Measurements from ENCODE around the gene GDI2.

The GDI2 gene

DNA sequence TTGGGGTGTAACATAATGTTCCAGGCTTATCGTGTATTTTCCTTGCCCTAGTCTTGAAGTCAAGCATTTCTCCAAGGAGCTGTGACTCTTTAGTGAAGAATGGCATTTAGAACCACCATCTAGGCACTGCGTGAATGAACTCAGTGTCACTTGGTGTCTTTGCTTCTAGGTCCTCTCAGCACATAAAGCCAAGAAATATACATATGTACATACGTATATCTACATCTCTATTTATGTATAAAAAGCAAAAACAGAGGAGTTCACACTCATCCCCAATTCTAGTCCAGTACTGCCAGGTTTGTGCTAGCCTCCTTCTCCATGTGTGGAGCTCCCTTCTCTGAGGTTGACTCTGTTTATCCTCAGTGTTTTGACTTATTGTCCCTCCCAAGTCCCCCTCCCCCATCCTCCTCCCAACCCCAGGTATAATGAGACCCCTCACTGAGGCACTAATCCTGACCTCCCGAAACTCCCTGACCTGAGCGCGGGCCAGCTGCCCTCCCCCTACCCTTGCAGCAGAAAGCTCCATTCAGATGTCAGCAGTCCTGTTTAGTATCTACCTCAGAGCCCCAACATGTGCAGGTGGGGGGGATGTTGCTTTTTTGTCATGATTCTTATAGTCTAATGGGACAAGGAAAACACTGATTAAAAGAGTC lies 61.5 kb downstream of the GDI2 start:
- H3K4me3 ChIP-seq (ENCODE audit: low read length), result no peak overlapping the region
- H3K36me3 ChIP-seq (ENCODE audit: control insufficient read depth, insufficient read depth, low read length), result peaks cover 10% of the 10 kb centered on the region
- no peaks in the 10 kb centered on the region for H3K9me3 ChIP-seq (ENCODE audit: control insufficient read depth, low read length)
- H3K27me3 ChIP-seq (ENCODE audit: control insufficient read depth, insufficient read depth, low read length), result no peaks in the 10 kb centered on the region
- H3K9ac ChIP-seq (ENCODE audit: low read length), result no peak overlapping the region
- no peaks in the 10 kb centered on the region for H3K4me1 ChIP-seq (ENCODE audit: control insufficient read depth, insufficient read depth, low read length)

DNA sequence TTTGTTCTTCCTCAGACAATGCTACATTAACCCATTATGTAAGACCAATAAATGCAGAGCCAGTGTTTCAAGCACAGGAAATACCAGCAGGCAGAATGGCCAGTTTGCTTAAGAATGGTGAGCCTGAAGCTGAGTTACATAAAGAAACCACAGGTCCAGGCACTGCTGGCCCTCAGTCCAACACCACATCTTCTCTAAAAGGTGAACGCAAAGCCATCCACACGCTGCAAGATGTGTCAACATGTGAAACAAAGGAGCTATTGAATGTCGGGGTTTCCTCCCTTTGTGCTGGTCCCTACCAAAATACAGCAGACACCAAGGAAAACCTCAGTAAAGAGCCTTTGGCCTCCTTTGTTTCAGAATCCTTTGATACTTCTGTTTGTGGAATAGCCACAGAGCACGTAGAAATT lies 64.8 kb downstream of the GDI2 start:
- no peak overlapping the region for H3K4me3 ChIP-seq (ENCODE audit: low read length)
- peaks cover 10% of the 10 kb centered on the region for H3K36me3 ChIP-seq (ENCODE audit: control insufficient read depth, insufficient read depth, low read length)
- H3K9me3 ChIP-seq (ENCODE audit: control insufficient read depth, low read length), result no peaks in the 10 kb centered on the region
- no peaks in the 10 kb centered on the region for H3K4me1 ChIP-seq (ENCODE audit: control insufficient read depth, insufficient read depth, low read length)
- no peak overlapping the region for H3K9ac ChIP-seq (ENCODE audit: low read length)
- H3K27me3 ChIP-seq (ENCODE audit: control insufficient read depth, insufficient read depth, low read length), result no peaks in the 10 kb centered on the region

DNA sequence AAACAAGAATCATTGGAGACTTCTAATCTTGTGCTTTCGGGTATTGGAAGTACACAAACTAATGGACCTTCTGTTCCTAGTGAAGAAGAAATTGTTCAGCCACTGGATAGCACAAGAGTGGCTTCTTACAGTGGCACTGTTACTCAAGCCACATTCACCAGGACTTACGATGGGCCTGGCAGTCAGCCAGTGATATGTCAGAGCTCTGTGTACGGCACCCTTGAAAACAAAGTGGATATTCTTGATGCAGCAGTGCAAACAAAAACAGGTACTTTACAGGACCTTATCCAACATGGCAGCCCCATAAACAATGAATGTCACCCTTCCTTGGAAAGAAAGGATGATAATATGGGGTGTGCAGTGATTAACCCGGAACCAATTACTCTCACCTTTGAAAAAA lies 67.0 kb downstream of the GDI2 start:
- H3K4me3 ChIP-seq (ENCODE audit: low read length), result no peak overlapping the region
- H3K4me1 ChIP-seq (ENCODE audit: control insufficient read depth, insufficient read depth, low read length), result no peaks in the 10 kb centered on the region
- H3K36me3 ChIP-seq (ENCODE audit: control insufficient read depth, insufficient read depth, low read length), result peaks cover 6% of the 10 kb centered on the region
- no peaks in the 10 kb centered on the region for H3K9me3 ChIP-seq (ENCODE audit: control insufficient read depth, low read length)
- no peak overlapping the region for H3K9ac ChIP-seq (ENCODE audit: low read length)
- no peaks in the 10 kb centered on the region for H3K27me3 ChIP-seq (ENCODE audit: control insufficient read depth, insufficient read depth, low read length)

GRCh38 chr10:5744849-5745248 lies 68.4 kb downstream of the GDI2 start:
- Histone ChIP-seq H3K9ac (ENCODE audit: low read length) (no peak overlapping the region), H3K36me3 (ENCODE audit: control insufficient read depth, insufficient read depth, low read length) (peaks cover 6% of the 10 kb centered on the region), H3K9me3 (ENCODE audit: control insufficient read depth, low read length) (no peaks in the 10 kb centered on the region), H3K27me3 (ENCODE audit: control insufficient read depth, insufficient read depth, low read length) (no peaks in the 10 kb centered on the region), H3K4me1 (ENCODE audit: control insufficient read depth, insufficient read depth, low read length) (no peaks in the 10 kb centered on the region), H3K4me3 (ENCODE audit: low read length) (no peak overlapping the region)

DNA sequence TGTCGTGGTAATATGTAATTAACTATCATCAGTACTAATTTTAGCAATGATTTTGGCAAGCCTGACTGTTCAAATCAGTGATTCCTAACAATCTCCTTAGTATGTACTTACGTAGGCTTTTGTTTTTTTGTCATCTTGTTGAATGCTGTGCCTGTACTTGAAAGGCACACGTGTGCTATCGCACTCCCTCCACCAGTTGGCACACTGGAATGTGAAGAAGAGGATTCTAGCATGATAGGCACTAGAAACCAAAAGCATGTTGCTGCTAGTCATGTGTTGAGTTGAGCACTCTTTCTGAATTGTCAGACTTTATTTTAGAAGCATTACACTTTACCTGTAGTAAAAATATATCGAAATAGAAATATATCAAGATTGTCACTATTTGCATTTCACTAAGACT lies 69.5 kb downstream of the GDI2 start:
- Histone ChIP-seq H3K4me1 (ENCODE audit: control insufficient read depth, insufficient read depth, low read length) (no peaks in the 10 kb centered on the region), H3K9ac (ENCODE audit: low read length) (no peak overlapping the region), H3K36me3 (ENCODE audit: control insufficient read depth, insufficient read depth, low read length) (peaks cover 6% of the 10 kb centered on the region), H3K4me3 (ENCODE audit: low read length) (no peak overlapping the region), H3K27me3 (ENCODE audit: control insufficient read depth, insufficient read depth, low read length) (no peaks in the 10 kb centered on the region), H3K9me3 (ENCODE audit: control insufficient read depth, low read length) (no peaks in the 10 kb centered on the region)

GRCh38 chr10:5742116-5742515 lies 71.1 kb downstream of the GDI2 start:
- Histone ChIP-seq H3K27me3 (ENCODE audit: control insufficient read depth, insufficient read depth, low read length) (no peaks in the 10 kb centered on the region), H3K36me3 (ENCODE audit: control insufficient read depth, insufficient read depth, low read length) (no peaks in the 10 kb centered on the region), H3K4me3 (ENCODE audit: low read length) (no peak overlapping the region), H3K9ac (ENCODE audit: low read length) (no peak overlapping the region), H3K4me1 (ENCODE audit: control insufficient read depth, insufficient read depth, low read length) (no peaks in the 10 kb centered on the region), H3K9me3 (ENCODE audit: control insufficient read depth, low read length) (no peaks in the 10 kb centered on the region)

DNA sequence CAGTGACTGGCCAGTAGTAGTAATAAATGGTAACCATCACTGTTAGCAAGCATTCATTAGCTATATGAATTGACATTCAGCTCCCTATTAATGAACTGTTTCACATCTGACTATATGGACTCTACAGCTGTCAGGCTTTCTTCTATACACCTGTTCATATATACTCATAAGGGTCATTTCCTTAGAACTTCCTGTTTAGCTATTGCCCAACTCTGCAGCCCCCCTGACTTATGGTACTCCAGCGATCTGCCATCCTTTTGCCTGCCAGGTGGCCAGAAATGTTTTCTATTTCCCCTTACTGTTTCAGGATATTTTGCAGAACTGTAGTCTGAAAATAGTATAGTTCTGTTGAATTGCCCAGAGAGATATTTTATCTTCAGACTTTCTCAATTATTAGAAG lies 72.0 kb downstream of the GDI2 start:
- H3K36me3 ChIP-seq (ENCODE audit: control insufficient read depth, insufficient read depth, low read length), result no peaks in the 10 kb centered on the region
- no peaks in the 10 kb centered on the region for H3K9me3 ChIP-seq (ENCODE audit: control insufficient read depth, low read length)

GRCh38 chr10:5738427-5738826 lies 74.8 kb downstream of the GDI2 start:
- Histone ChIP-seq H3K27me3 (ENCODE audit: control insufficient read depth, insufficient read depth, low read length) (no peaks in the 10 kb centered on the region), H3K9ac (ENCODE audit: low read length) (no peak overlapping the region), H3K4me3 (ENCODE audit: low read length) (no peak overlapping the region), H3K36me3 (ENCODE audit: control insufficient read depth, insufficient read depth, low read length) (no peaks in the 10 kb centered on the region), H3K4me1 (ENCODE audit: control insufficient read depth, insufficient read depth, low read length) (no peaks in the 10 kb centered on the region), H3K9me3 (ENCODE audit: control insufficient read depth, low read length) (no peaks in the 10 kb centered on the region)

More for the DNA sequence above, 72.0 kb downstream of the GDI2 start:
- Histone ChIP-seq H3K27me3 (ENCODE audit: control insufficient read depth, insufficient read depth, low read length) (no peaks in the 10 kb centered on the region), H3K9ac (ENCODE audit: low read length) (no peak overlapping the region), H3K4me3 (ENCODE audit: low read length) (no peak overlapping the region), H3K4me1 (ENCODE audit: control insufficient read depth, insufficient read depth, low read length) (no peaks in the 10 kb centered on the region)

DNA sequence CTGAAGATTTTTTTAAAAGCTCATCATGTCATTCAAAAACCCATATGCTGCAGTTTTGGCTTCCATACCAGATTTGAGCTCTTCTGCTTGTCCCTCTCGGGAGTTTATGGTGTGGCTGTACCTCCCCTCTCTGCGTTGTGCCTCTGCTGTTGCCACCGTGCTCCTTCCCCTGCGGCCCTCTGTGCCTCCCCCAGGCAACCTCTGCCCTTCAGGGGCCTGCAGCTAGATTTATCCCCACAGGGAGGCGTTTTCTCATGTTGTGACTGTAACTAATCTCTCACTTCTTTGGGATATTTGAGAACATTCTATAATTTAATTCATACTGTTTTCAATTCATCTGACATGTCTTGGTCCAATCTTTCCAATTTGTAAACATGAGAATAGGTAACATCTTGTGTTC lies 75.9 kb downstream of the GDI2 start:
- no peaks in the 10 kb centered on the region for H3K4me1 ChIP-seq (ENCODE audit: control insufficient read depth, insufficient read depth, low read length)
- H3K4me3 ChIP-seq (ENCODE audit: low read length), result no peak overlapping the region
- H3K36me3 ChIP-seq (ENCODE audit: control insufficient read depth, insufficient read depth, low read length), result no peaks in the 10 kb centered on the region
- no peaks in the 10 kb centered on the region for H3K9me3 ChIP-seq (ENCODE audit: control insufficient read depth, low read length)
- no peak overlapping the region for H3K9ac ChIP-seq (ENCODE audit: low read length)
- no peaks in the 10 kb centered on the region for H3K27me3 ChIP-seq (ENCODE audit: control insufficient read depth, insufficient read depth, low read length)

- no peaks in the 10 kb centered on the region for H3K27me3 ChIP-seq (ENCODE audit: control insufficient read depth, insufficient read depth, low read length)
- no peaks in the 10 kb centered on the region for H3K9me3 ChIP-seq (ENCODE audit: control insufficient read depth, low read length)
- no peaks in the 10 kb centered on the region for H3K4me1 ChIP-seq (ENCODE audit: control insufficient read depth, insufficient read depth, low read length)
- H3K36me3 ChIP-seq (ENCODE audit: control insufficient read depth, insufficient read depth, low read length), result no peaks in the 10 kb centered on the region
- no peak overlapping the region for H3K9ac ChIP-seq (ENCODE audit: low read length)
- no peak overlapping the region for H3K4me3 ChIP-seq (ENCODE audit: low read length)
These were observed 76.6 kb downstream of the GDI2 start for GRCh38 chr10:5736591-5736990.

- no peak overlapping the region for H3K9ac ChIP-seq (ENCODE audit: low read length)
- H3K4me1 ChIP-seq (ENCODE audit: control insufficient read depth, insufficient read depth, low read length), result no peaks in the 10 kb centered on the region
- no peaks in the 10 kb centered on the region for H3K36me3 ChIP-seq (ENCODE audit: control insufficient read depth, insufficient read depth, low read length)
- no peaks in the 10 kb centered on the region for H3K9me3 ChIP-seq (ENCODE audit: control insufficient read depth, low read length)
- no peaks in the 10 kb centered on the region for H3K27me3 ChIP-seq (ENCODE audit: control insufficient read depth, insufficient read depth, low read length)
- H3K4me3 ChIP-seq (ENCODE audit: low read length), result no peak overlapping the region
These were observed 78.1 kb downstream of the GDI2 start for GRCh38 chr10:5735119-5735518.

DNA sequence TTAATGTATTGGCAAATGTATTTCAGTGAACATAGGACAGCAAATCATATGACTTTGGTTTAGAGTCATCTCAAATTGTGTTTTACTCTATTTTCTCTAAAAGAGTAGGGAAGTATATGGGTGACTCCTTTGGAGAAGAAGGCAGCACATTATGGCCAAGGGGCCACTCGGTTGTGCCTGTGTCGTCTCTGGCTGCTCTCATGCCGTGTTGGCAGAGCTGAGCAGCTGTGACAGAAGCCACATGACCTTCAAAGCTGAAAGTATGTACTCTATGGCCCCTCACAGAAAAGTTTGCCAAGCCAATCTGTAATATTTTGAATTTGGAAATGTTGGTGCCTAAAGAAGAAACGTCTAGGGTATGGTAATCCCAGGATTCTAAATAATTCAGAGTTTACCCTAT lies 81.1 kb downstream of the GDI2 start:
- H3K9ac ChIP-seq (ENCODE audit: low read length), result no peak overlapping the region
- H3K36me3 ChIP-seq (ENCODE audit: control insufficient read depth, insufficient read depth, low read length), result no peaks in the 10 kb centered on the region
- H3K4me3 ChIP-seq (ENCODE audit: low read length), result no peak overlapping the region
- H3K27me3 ChIP-seq (ENCODE audit: control insufficient read depth, insufficient read depth, low read length), result no peaks in the 10 kb centered on the region
- H3K4me1 ChIP-seq (ENCODE audit: control insufficient read depth, insufficient read depth, low read length), result no peaks in the 10 kb centered on the region
- H3K9me3 ChIP-seq (ENCODE audit: control insufficient read depth, low read length), result no peaks in the 10 kb centered on the region

DNA sequence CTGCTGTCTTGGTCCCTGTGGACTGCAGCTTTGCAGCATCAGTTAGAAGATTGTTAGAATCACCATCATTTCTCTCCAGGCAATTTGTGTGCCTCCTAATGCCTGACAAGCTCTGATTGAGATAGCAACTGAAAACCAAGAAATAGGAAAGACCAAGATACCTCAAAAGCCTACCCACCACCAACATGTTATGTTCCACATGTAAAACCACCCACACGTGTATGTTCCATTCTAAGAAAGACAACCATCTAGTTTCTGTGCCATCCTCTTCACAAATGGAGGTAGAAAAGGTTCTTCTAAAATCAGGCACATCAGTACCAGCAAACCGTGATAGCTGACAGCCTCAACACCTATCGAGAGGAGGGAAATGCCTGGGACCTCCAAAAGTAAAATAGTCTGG lies 81.7 kb downstream of the GDI2 start:
- H3K9me3 ChIP-seq (ENCODE audit: control insufficient read depth, low read length), result no peaks in the 10 kb centered on the region
- no peaks in the 10 kb centered on the region for H3K36me3 ChIP-seq (ENCODE audit: control insufficient read depth, insufficient read depth, low read length)
- H3K27me3 ChIP-seq (ENCODE audit: control insufficient read depth, insufficient read depth, low read length), result no peaks in the 10 kb centered on the region
- no peak overlapping the region for H3K9ac ChIP-seq (ENCODE audit: low read length)
- H3K4me1 ChIP-seq (ENCODE audit: control insufficient read depth, insufficient read depth, low read length), result no peaks in the 10 kb centered on the region
- no peak overlapping the region for H3K4me3 ChIP-seq (ENCODE audit: low read length)
